CD4-positive, alpha-beta T cell treated with Interleukin-4 for 1 hour (primary cell): ENCODE data around the gene SCGB1C1.
"Not testable (repeated sequence)": the region's sequence is repeated elsewhere in the genome, so short reads cannot be mapped to it uniquely, and the experiment has no call there.

Source experiments
- DNase-seq, 2 donors: peaks; one replicate each; pipeline ENCODE4 v3.0.0-alpha.2; 2020 to 2022

The SCGB1C1 gene

DNA sequence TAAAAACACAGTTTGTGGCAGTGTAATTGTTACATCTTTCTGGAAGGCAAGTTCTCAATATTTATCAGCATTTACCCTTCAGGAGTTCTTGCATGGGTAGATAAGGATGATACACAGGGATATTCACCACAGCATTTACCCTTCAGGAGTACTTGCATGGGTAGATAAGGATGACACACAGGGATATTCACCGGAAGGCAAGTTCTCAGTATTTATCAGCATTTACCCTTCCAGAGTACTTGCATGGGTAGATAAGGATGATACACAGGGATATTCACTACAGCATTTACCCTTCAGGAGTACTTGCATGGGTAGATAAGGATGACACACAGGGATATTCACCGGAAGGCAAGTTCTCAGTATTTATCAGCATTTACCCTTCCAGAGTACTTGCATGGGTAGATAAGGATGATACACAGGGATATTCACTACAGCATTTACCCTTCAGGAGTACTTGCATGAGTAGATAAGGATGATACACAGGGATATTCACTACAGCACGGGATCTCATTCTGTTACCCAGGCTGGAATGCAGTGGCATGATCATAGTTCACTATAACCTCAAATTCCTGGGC, 27.9 kb downstream of the SCGB1C1 start:
- DNase-seq = not testable (repeated sequence)

DNA sequence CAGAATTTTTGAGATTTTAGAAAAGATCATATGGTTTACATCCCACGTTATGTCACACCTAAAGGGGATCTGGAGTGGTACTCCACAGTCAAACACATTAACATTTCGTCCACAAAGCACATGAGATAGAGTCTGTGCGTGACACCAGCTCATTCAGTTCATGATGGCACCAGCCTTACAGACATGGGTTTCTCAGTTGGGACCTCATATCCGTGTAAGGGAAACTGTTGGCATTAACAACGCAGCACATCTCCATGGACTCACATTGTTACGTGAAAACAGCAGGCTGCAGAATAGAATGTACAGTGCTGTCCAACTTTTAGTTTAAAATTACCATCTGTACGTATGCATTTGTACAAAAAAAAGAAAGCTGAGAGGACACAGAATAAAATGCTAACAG, 28.7 kb downstream of the SCGB1C1 start:
- no peak for DNase-seq

DNA sequence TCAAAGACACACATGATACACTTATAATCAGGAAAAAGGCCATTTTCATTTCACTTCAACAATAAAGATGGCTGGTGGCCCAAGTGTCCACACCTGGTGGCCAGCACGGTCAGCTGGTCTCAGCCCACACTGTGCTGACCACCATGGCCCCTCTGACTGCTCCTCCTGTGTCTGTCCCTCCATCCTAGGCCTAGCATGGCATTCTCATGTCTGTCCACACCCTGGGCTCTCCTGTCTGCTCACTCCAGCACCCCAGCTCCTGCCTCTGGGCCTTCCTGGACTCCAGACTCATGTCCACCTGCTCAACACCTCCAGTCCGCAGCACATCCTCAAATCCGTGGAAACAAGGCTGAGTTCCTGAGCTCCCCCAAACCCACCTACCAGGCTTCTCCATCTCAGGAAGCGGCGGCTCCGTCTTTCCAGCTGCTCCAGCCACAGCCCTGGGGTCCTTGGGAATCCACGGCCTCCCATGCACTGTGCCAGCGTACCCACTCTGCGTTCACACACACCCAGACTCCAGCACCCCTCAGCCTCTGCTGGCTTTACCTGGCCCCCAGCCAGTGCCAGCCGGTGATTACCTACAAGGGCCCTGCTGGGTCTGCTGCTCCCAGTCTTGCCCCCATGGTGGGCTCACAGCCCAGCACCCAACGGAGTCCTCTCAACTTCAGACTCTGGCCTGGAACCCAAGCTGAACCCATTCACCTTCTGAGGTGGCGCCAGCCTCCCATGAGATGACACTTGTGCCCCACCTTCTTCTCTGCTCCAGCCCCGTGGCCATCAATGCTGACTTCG, 29.3 kb downstream of the SCGB1C1 start:
- DNase-seq = no peak

DNA sequence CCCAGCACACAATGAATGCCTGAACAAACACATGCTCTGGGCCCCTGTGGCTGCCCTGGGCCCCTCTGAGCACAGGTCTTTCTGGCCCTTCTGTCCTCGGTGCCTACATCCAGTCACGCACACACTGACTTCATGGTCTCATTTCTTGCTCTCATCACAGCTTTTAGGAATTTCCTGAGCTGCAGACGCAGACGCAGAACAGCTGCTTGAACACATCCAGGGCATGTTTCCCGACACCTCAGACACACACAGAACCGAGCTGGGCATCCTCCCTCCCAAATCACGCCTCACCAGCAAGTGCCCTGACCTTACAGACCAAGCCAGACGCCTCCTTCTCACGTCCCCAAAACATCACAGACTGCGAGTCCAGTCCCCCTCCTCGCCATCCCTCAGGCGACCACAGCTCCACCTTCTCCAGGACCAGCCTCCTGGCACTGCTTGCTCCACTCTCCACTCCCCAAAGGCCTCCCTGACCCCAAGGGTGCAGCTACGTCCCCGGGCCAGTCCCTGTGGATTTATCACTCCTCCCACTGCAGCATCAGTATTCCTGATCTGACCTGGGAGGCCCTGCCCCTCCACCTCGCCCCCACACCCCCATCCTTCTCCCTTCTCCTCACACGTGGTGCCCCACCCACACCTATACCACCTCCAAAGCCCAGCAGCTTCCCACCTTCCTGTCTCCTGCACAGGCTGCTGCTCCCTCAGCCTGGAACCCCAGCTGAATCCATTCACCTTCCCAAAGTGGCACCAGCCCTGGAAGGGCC, 30.3 kb downstream of the SCGB1C1 start:
- DNase-seq = no peak

DNA sequence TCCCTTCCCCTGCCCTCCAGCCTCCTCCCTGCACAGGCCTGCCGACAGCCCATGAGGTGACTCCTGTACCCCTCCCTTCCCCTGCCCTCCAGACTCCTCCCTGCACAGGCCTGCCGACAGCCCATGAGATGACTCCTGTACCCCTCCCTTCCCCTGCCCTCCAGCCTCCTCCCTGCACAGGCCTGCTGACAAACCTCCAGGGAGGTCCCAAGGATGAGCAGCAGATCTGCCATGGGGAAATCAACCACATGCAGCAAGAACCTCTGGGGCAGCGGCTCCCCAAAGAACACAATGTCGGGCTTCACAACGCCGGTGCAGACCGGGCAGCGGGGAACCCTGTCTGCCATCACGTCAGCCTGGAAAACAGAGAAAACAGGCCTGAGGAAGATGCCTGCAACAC, 31.0 kb downstream of the SCGB1C1 start:
- DNase-seq = no peak

DNA sequence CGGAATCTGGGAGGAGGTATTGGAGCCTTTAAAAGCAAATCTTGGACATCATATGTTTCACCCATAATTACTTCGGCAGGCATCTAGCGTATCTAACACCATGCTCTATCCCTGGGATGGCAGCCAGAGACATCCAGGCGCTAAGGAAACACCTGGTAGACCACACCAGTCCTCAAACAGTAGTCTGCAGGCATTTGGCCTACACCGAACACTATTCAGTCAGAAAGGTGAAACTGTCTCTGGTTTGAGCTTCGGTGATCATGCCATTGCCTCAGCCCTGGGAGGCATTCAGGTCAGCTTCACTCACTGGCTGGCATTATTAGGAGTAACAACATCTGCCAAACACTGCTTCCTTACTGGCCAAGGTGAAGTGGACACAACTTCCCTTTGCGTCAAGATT, 31.5 kb downstream of the SCGB1C1 start:
- no peak for DNase-seq

DNA sequence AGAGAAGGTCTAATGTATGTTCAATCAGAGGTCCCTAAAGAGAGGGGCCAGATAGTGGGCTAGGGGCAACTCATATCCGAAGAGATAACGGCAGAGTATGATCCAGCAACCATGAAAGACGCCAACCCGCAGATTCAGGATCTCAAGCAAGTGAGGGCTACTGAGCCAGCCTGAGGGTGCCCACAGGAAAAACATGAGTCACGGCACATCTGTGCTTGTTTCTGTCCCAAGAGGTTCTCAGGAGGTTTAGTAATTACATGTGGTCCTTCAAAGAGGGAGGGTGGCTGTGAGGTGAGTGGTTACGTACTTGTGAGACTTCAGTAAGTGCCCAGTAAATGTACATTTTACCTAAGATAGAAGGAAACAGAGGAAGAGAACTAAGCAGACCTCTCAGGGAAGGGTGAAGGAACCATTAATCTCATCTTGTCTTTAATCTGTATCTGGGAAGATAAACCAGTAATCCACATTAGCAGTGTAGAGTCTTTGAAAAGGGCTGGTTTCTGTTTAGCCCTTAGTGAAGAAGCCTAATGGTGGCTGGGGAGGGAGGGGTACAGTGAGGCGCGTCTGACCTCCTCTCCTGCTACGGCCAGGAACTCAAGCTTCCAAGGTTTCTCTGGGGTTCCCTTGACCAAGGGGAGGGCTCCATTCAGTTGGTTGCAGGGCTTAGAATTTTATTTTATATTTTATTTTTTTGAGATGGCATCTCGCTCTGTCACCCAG, 33.0 kb downstream of the SCGB1C1 start:
- DNase-seq = no peak

DNA sequence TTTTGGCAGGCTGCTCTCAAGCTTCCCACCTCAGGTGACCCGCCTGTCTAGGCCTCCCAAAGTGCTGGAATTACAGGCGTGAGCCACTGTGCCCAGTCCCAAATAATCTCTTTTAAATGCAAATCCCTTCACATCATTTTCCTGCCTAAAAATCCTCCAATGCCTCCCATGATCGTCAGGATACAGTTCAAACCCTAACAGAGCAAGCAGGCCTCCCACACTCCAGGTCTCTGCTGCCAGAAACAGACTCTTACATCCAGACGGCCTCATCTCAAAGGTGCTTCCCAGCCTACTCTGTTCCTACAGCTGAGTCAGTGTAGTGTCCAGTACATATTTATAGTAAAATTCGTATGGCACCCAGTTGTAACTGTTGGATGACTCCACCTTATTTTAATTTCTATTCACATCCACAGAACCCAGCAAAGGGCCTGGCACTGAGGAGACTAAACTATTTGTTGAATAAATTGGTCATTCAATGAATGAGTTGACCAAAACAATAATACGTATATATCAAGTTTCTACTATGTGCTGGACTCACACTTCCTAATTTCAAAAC, 35.0 kb downstream of the SCGB1C1 start:
- DNase-seq = no peak

DNA sequence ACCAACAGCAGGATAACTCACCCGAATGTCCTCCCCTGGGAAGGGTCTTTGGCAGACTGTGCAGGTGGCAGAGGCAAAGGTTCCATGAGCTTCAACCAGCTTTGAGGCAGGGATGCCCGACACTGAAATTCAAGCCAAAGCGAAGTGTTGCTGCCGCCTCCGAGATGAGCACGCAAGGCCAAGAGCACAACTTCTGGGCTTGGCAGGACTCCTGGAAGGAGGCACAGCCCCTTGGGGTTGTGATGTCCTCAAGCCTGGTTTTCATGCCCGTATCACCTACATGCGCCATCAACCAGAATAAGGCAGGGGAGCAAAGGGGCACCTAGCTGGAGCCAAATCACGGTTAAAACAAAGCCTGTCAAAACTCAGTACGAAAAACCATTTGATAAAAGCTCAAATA, 37.6 kb downstream of the SCGB1C1 start:
- no peak for DNase-seq

DNA sequence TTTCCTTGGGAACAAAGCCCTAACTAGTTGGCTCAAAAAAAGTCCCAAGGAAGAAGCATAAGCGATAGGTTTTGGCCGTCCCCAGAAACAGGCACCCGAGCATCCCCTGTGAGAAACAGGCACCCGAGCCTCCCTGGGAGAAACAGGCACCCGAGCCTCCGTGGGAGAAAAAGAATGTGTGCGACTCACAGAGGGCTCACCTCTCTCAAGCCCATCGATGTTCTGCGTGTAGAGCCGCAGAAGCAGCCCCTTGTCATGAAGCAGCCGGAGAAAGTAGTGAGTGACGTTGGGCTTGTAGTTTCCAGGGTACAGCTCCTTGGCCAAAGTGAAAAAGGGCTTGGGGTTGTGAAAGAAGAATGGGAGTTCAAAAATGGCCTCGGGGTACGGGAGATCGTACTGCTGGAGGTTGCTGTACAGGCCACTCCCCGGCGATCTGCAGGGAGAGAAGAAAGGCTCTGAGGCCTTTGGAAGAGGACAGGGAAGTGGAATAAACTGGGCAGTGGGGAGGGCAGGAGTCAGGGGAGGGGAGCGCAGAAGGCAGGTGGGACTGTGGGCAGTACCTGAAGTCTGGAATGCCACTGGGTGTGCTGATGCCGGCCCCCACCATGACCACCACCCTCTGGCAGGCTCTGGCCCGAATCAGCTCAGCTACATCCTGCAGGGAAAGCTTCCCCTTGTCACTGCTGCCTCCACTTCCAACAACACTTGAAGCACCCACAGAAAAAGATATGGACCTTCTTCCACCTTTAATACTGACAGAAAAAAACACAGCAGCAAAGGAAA, 40.1 kb downstream of the SCGB1C1 start:
- DNase-seq = no peak

DNA sequence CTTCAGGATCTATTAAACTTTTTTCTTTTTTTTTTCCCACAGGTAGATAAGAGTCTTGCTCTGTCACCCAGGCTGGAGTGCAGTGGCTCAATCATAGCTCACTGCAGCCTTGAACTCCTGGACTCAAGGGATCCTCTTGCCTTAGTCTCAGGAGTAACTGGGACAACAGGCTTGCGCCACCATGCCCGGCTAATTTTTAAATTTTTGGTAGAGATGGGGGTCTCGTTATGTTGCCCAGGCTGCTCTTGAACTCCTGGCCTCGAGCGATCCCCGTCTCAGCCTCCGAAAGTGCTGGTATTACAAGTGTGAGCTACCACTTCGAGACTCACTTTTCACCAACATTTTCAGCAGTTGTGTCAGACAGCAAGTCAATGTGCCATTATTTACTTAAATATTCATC, 42.3 kb downstream of the SCGB1C1 start:
- no peak for DNase-seq

DNA sequence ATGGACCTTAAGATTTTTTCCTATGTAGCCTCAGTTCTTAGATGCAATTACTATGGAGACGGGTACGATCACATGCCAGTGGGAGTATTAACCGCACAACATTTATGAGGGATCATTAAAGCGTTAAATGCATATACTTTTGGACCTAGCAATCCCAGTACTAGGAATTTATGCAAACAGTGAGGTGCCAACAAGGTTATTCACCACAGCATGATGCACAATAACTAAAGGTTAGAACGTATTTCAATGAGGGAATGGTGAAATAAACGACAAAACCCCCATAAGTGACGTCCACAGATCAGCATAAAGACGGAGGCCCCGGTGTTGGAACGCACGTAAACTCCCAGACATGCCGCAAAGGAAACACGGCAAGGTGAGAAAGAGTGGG, 42.7 kb downstream of the SCGB1C1 start:
- DNase-seq = peak in 1 of 2 donors; percentile 66

DNA sequence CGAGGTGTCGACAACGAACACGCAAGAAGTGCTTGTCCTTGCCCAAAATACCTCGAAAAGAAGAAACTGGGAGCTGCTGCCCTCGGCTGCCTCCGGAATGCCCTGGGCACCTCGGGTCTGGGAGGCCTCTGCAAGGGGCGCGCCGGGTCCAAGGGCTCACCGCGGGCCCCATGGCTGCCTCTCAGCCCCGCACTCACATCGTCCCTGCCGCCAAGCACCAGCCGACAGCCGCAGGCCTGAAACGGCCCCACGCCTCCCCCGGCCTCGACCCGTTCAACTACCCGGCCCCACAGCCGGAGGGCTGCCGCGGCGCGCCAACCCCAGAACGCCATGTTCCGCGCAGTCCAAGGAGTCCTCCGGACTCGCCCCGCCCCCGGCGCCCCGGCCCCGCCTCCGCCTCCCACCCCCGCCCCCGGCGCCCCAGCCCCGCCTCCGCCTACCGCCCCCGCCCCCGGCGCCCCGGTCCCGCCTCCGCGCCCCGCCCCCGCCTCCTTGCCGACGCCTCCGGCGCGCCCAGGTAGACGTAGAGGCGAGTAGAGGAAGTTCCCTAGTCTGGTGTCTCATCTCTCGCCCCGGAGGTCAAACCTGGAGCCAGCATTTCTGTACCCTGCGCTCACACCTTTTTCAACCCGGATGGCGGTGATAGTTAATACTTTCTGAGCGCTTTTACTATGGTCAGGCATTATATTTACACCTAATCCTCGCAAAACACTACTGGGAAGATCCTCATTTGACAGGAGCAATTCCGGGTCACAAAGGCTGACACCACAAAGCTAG, 43.3 kb downstream of the SCGB1C1 start, which contains the start of gene SIRT3:
Gene SIRT3 (minus strand): TSS at position 346 of the 777 bp plus-strand sequence. CDS start 14 bp downstream, at position 332.
- peak; percentile 90 to 91 for DNase-seq

DNA sequence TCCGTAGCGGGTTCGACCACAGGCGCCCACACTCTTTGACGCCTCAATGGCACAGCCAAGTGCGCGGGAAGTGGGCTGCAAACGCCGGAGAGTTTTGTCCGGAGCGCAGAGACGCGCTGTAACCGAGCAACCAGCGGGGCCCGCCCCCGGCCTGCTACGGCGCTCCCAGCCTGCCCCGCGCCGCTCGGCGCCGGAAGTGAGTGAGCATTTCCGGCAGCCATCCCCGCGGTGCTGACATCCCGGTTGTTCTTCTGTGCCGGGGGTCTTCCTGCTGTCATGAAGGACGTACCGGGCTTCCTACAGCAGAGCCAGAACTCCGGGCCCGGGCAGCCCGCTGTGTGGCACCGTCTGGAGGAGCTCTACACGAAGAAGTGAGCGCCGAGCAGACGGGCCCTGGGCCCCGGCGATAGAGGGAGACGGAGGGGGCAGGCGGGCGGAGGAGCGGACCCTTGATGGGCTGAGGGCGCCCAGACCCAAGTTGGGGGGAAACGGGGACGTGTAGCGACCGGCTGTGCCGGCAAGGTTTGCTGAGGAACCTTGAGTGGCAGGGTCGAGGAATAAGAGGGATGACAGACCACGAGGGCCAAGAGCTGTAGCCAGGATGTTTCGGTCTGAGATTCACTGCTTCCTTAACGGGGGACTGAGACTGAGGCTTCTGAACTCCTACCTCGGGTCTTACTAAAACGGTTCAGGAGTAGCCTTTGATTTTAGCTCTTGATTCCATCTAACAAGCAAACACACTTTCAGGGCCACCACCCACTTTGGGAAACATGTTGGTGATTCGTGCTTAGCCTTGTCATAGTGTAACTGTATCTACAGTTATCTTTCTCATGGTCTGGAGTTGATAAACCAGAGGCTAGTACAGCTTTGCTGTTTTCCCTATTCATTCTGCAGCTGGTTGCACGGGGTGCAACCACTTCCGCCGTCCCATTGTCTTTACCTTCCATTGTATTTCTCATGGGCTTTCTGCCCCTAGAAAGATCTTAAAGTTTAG, 44.2 kb downstream of the SCGB1C1 start, which contains the start of gene PSMD13:
Gene PSMD13 (plus strand): TSS at position 203 of the 994 bp plus-strand sequence. CDS start 74 bp downstream, at position 277.
- peak; percentile 87 to 88 for DNase-seq

DNA sequence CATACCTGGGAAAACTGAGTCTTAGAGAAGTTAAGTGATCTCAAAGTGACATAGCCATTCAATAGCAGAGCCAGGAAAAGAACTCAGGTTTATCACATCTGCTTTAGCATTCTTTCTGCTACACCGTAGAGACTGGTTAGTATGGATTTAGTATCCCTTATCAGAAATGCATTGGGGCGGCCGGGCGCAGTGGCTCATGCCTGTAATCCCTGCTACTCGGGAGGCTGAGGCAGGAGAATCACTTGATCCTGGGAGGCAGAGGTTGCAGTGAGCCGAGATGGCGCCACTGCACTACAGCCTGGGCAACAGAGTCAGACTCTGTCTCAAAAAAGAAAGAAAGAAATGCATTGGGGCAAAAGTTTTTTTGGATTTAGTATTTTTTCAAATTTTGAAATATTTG, 45.5 kb downstream of the SCGB1C1 start:
- DNase-seq = not testable (repeated sequence)

DNA sequence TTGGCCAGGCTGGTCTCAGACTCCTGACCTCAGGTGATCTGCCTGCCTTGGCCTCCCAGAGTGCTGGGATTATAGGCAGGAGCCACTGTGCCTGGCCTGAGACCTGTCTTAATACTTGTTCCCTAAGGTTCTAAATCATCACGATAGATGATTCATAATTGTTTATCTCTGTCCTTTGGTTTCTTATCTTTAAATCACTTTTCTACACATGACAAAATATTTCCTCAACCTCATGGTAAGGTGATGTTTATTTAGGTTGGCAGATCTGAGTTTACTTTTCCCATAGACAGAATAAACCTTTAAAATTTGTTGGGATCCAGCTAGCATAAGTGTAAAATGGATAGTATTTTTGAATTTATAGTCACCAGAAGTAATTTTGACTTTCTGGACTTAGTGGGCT, 47.4 kb downstream of the SCGB1C1 start:
- DNase-seq = no peak

DNA sequence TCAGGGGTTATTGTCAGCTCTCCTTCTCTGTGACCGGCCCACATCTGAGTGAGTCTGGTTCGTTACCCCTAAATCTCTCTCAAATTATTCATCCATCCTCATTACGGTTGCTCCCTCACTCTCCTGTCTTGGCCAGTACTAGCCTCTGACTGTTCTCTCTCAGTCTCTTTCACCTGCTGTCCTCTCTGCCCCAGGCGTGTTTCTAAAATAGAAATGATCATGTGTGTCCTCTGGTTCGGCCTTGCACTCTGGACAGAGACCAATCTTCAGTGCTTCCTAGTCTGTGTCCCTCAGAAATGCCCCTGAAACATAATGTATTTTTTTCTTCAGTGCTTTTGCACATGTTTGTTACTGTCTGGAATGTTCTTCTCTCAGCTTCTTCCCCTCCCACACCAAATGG, 48.8 kb downstream of the SCGB1C1 start:
- DNase-seq = no peak
